HEK293 (cell line): ENCODE measurements around the gene WAC.

Source experiments
- CTCF ChIA-PET: fragments of 350-600 bp; formaldehyde crosslinking; extraction: SDS; loops from one replicate; lab custom pipeline; 2021; ENCODE audit warnings: antibody characterized with exemption; lab: Yijun Ruan, JAX
- POLR2A ChIA-PET: fragments of 300-600 bp; formaldehyde crosslinking; extraction: SDS; loops from one replicate; lab custom pipeline; 2020; ENCODE audit warnings: antibody characterized with exemption, inconsistent platforms; lab: Yijun Ruan, JAX
- H3K27ac ChIP-seq: fragments of 200-500 bp; sonication (Bioruptor generic); 2 replicates; pipeline ENCODE4 v1.5.1; 2014; ENCODE audit warnings: low read depth, low read length, control low read depth, inconsistent platforms; ENCODE audit errors: extremely low read depth
- H3K36me3 ChIP-seq, 2 experiments: fragments of 200-500 bp in 1 of 2; sonication (Bioruptor generic) in 1 of 2; 1 replicate in 1 of 2; 2 replicates in 1 of 2; pipeline ENCODE4 v1.5.1; 2014 to 2017; ENCODE audit warnings: inconsistent platforms in 2 of 2, low read length in 2 of 2; ENCODE audit not compliant: control insufficient read depth in 2 of 2, insufficient read depth in 1 of 2
- H3K4me1 ChIP-seq: fragments of 200-500 bp; sonication (Bioruptor generic); 2 replicates; pipeline ENCODE4 v1.5.1; 2014; ENCODE audit warnings: mild to moderate bottlenecking, low read length, inconsistent platforms; ENCODE audit not compliant: control insufficient read depth, insufficient read depth
- H3K4me3 ChIP-seq: 2 replicates; pipeline ENCODE4 v1.5.1; 2011; ENCODE audit warnings: low read depth, mild to moderate bottlenecking, control low read depth, low read length, moderate library complexity
- H3K9me3 ChIP-seq: fragments of 200-500 bp; sonication (Bioruptor generic); 2 replicates; pipeline ENCODE4 v1.5.1; 2014; ENCODE audit warnings: low read depth, low read length, inconsistent platforms; ENCODE audit not compliant: control insufficient read depth, insufficient read depth
- GLIS1 ChIP-seq: fragments of 450-650 bp; formaldehyde crosslinking; IDR thresholded peaks from 2 replicates; pipeline ENCODE4 v1.5.1; 2016; ENCODE audit warnings: missing biosample characterization, missing genetic modification characterization
- SCRT1 ChIP-seq: fragments of 450-650 bp; formaldehyde crosslinking; IDR thresholded peaks from 2 replicates; pipeline ENCODE4 v1.5.1; 2016; ENCODE audit warnings: missing biosample characterization, missing genetic modification characterization, borderline replicate concordance
- SCRT2 ChIP-seq: fragments of 450-650 bp; formaldehyde crosslinking; IDR thresholded peaks from 2 replicates; pipeline ENCODE4 v1.5.1; 2016; ENCODE audit warnings: missing biosample characterization, missing genetic modification characterization
- TRIM28 ChIP-seq: IDR thresholded peaks from 2 replicates; pipeline ENCODE4 v1.6.1; 2011; ENCODE audit warnings: low read length, control low read depth, borderline replicate concordance
- ZNF175 ChIP-seq: fragments of 450-650 bp; formaldehyde crosslinking; IDR thresholded peaks from 2 replicates; pipeline ENCODE4 v1.5.1; 2016; ENCODE audit warnings: missing biosample characterization, missing genetic modification characterization
- ZNF184 ChIP-seq: fragments of 450-650 bp; IDR thresholded peaks from 2 replicates; pipeline ENCODE4 v1.5.1; 2018; ENCODE audit warnings: missing biosample characterization, mild to moderate bottlenecking, missing genetic modification characterization
- ZNF223 ChIP-seq: fragments of 450-650 bp; formaldehyde crosslinking; IDR thresholded peaks from 2 replicates; pipeline ENCODE4 v1.5.1; 2016; ENCODE audit warnings: missing biosample characterization, missing genetic modification characterization
- ZNF610 ChIP-seq: fragments of 450-650 bp; formaldehyde crosslinking; IDR thresholded peaks from 2 replicates; pipeline ENCODE4 v1.5.1; 2016; ENCODE audit warnings: missing biosample characterization, missing genetic modification characterization, borderline replicate concordance
- ZNF664 ChIP-seq: fragments of 450-650 bp; formaldehyde crosslinking; IDR thresholded peaks from 2 replicates; pipeline ENCODE4 v1.5.1; 2016; ENCODE audit warnings: missing biosample characterization, missing genetic modification characterization
- ZNF843 ChIP-seq: fragments of 450-650 bp; formaldehyde crosslinking; IDR thresholded peaks from 2 replicates; pipeline ENCODE4 v1.5.1; 2016; ENCODE audit warnings: missing biosample characterization, missing genetic modification characterization
- TF ChIP-seq, protein P1 (sequence below): fragments of 450-650 bp; formaldehyde crosslinking; IDR thresholded peaks from 2 replicates; pipeline ENCODE4 v1.5.1; 2016; ENCODE audit warnings: missing biosample characterization, missing genetic modification characterization, low read depth
- TF ChIP-seq, protein P2 (sequence below): fragments of 450-650 bp; formaldehyde crosslinking; IDR thresholded peaks from 2 replicates; pipeline ENCODE4 v1.5.1; 2017; ENCODE audit warnings: missing biosample characterization, mild to moderate bottlenecking, missing genetic modification characterization, moderate library complexity
- TF ChIP-seq, protein P3 (sequence below): fragments of 450-650 bp; formaldehyde crosslinking; IDR thresholded peaks from 2 replicates; pipeline ENCODE4 v1.5.1; 2016; ENCODE audit warnings: missing biosample characterization, missing genetic modification characterization
- TF ChIP-seq, protein P4 (sequence below): fragments of 450-650 bp; formaldehyde crosslinking; IDR thresholded peaks from 2 replicates; pipeline ENCODE4 v1.5.1; 2016; ENCODE audit warnings: missing biosample characterization, missing genetic modification characterization
- TF ChIP-seq, protein P5 (sequence below): sonication (generic); formaldehyde crosslinking; IDR thresholded peaks from 2 replicates; pipeline ENCODE4 v1.8.1; 2022; ENCODE audit warnings: mild to moderate bottlenecking, moderate library complexity, missing genetic modification reagents
- TF ChIP-seq, protein P6 (sequence below): fragments of 450-650 bp; formaldehyde crosslinking; IDR thresholded peaks from 2 replicates; pipeline ENCODE4 v1.5.1; 2016; ENCODE audit warnings: missing biosample characterization, missing genetic modification characterization

WAC gene

DNA sequence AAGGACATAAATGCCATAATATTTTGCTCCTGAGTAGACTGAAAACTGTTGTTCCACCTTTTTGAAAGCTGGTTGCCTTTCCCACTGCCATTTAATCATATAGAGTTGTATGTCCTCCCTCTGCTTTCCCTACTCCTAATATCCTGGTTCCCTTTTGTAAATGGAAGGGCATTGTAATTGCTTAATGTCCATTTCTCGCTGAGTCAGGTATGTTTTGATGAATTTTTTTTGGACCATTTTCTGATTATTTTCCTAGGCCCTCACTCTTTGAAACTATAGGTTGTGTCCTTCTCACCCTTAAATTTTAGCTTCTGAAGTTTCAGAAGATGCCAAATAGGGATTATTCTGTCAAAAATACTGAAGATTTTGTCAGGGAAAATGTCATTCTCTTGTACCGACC lies 45.5 kb downstream of the WAC start (continued):
- TF ChIP-seq, protein P1, sequence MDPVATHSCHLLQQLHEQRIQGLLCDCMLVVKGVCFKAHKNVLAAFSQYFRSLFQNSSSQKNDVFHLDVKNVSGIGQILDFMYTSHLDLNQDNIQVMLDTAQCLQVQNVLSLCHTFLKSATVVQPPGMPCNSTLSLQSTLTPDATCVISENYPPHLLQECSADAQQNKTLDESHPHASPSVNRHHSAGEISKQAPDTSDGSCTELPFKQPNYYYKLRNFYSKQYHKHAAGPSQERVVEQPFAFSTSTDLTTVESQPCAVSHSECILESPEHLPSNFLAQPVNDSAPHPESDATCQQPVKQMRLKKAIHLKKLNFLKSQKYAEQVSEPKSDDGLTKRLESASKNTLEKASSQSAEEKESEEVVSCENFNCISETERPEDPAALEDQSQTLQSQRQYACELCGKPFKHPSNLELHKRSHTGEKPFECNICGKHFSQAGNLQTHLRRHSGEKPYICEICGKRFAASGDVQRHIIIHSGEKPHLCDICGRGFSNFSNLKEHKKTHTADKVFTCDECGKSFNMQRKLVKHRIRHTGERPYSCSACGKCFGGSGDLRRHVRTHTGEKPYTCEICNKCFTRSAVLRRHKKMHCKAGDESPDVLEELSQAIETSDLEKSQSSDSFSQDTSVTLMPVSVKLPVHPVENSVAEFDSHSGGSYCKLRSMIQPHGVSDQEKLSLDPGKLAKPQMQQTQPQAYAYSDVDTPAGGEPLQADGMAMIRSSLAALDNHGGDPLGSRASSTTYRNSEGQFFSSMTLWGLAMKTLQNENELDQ (tag by site-specific recombination) = no peak

DNA sequence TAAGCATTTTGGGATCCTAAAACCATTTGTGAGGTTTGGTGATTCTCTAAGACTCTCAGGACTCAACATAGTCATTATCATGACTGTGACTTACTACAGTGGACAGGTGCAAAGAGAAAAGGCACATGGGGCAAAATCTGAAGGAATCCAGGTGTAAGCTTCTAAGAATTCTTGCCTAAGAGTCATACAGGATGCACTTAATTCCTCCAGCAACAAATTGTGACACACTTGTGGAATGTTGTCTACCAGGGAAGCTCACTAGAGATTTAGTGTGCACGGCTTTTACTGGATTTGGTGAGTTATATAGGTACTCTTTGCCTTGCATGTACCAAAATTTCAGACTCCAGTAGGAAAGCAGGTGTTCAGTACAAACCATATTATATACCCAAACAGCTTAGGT lies 47.9 kb downstream of the WAC start:
- Histone ChIP-seq H3K36me3 (peaks cover 16 to 77% of the 10 kb centered on the region in 2 experiments), H3K9me3 (no peaks in the 10 kb centered on the region), H3K4me1 (peaks cover 13% of the 10 kb centered on the region), H3K27ac (no peak overlapping the region), H3K4me3 (no peak overlapping the region)
- TF ChIP-seq SCRT1 (peak; percentile 38; the same call in 1 of the 2 replicates), GLIS1 (no peak), SCRT2 (peak; percentile 66), ZNF175 (tag by site-specific recombination) (no peak)
- TF ChIP-seq, protein P2, sequence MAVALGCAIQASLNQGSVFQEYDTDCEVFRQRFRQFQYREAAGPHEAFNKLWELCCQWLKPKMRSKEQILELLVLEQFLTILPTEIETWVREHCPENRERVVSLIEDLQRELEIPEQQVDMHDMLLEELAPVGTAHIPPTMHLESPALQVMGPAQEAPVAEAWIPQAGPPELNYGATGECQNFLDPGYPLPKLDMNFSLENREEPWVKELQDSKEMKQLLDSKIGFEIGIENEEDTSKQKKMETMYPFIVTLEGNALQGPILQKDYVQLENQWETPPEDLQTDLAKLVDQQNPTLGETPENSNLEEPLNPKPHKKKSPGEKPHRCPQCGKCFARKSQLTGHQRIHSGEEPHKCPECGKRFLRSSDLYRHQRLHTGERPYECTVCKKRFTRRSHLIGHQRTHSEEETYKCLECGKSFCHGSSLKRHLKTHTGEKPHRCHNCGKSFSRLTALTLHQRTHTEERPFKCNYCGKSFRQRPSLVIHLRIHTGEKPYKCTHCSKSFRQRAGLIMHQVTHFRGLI (tag by site-specific recombination) = no peak
- ChIA-PET POLR2A (interaction anchor here (0.6 to 0.7 kb wide), 4 partner anchors 9 to 356 kb away, joined by 3 to 6 read pairs (median 3); no protein-coding TSS in a partner anchor), CTCF (interaction anchor here (1.5 kb wide), 1 partner anchor 11 kb away, joined by 3 read pairs; no protein-coding TSS in a partner anchor)

DNA sequence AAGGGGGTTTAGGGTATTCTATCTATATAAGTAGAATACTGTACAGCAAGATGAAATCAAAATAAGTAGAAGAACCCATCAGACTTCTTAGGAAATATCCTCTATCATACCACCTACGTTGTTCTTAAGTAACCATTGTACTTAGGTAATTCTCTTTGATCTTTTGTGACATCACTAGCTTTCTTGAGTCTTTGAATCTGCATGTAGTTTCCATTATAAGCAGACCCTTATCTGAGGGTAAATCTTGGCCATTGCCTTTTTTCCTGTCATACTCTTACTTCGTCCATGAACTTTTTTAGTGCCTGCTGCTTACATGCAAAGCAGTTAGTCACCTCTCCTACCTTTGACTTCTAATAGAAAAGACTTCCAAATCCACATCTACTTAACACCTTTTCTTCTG lies 49.0 kb downstream of the WAC start:
- Histone ChIP-seq H3K4me3 (no peak overlapping the region), H3K36me3 (peaks cover 25 to 81% of the 10 kb centered on the region in 2 experiments), H3K4me1 (peaks cover 14% of the 10 kb centered on the region), H3K27ac (no peak overlapping the region), H3K9me3 (no peaks in the 10 kb centered on the region)
- POLR2A ChIA-PET = no interaction called here
- TF ChIP-seq, protein P3, sequence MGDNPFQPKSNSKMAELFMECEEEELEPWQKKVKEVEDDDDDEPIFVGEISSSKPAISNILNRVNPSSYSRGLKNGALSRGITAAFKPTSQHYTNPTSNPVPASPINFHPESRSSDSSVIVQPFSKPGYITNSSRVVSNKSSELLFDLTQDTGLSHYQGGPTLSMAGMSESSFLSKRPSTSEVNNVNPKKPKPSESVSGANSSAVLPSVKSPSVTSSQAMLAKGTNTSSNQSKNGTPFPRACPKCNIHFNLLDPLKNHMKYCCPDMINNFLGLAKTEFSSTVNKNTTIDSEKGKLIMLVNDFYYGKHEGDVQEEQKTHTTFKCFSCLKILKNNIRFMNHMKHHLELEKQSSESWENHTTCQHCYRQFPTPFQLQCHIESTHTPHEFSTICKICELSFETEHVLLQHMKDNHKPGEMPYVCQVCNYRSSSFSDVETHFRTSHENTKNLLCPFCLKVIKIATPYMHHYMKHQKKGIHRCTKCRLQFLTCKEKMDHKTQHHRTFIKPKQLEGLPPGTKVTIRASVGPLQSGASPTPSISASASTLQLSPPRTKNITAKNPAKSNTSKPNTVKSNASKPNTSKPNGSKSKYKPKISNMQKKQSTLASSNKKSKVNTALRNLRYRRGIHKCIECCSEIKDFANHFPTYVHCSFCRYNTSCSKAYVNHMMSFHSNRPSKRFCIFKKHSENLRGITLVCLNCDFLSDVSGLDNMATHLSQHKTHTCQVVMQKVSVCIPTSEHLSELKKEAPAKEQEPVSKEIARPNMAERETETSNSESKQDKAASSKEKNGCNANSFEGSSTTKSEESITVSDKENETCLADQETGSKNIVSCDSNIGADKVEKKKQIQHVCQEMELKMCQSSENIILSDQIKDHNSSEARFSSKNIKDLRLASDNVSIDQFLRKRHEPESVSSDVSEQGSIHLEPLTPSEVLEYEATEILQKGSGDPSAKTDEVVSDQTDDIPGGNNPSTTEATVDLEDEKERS (tag by site-specific recombination) = no peak
- peak; percentile 27; the same call in 1 of the 2 replicates for TF ChIP-seq TRIM28
- CTCF ChIA-PET = interaction anchor here (0.6 to 1.5 kb wide), 2 partner anchors 12 to 170 kb away, joined by 3 read pairs; no protein-coding TSS in a partner anchor

DNA sequence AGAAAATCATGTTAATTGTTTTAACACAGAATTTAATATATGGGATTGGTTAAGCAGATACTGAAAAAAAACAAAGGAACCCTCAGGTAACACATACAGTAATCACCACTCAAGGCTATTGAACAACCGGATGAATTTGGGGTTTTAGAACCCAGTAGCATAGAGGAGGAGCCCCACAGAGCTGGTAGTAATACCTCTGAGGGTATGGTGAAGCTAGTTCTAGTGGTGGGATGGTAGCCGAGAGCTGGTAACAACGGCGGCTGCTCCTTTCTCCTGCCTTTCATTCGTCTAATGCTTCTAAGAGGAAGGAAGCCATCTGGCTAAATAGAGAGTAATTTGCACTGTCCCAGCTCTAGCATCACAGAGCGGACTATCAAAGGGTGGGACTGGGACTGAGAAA lies 52.2 kb downstream of the WAC start:
- ChIA-PET POLR2A (no interaction called here), CTCF (no interaction called here)
- H3K4me1 ChIP-seq = peaks cover 17% of the 10 kb centered on the region
- H3K27ac ChIP-seq = no peak overlapping the region
- no peaks in the 10 kb centered on the region for H3K9me3 ChIP-seq
- peaks cover 41 to 78% of the 10 kb centered on the region in 2 experiments for H3K36me3 ChIP-seq
- H3K4me3 ChIP-seq = no peak overlapping the region
- TF ChIP-seq ZNF223 (no peak), ZNF843 (tag by site-specific recombination) (no peak), ZNF664 (no peak), ZNF184 (tag by site-specific recombination) (no peak), ZNF610 (tag by site-specific recombination) (no peak)
- TF ChIP-seq, protein P4, sequence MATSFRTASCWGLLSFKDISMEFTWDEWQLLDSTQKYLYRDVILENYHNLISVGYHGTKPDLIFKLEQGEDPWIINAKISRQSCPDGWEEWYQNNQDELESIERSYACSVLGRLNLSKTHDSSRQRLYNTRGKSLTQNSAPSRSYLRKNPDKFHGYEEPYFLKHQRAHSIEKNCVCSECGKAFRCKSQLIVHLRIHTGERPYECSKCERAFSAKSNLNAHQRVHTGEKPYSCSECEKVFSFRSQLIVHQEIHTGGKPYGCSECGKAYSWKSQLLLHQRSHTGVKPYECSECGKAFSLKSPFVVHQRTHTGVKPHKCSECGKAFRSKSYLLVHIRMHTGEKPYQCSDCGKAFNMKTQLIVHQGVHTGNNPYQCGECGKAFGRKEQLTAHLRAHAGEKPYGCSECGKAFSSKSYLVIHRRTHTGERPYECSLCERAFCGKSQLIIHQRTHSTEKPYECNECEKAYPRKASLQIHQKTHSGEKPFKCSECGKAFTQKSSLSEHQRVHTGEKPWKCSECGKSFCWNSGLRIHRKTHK (tag by site-specific recombination) = no peak
- TF ChIP-seq, protein P5, sequence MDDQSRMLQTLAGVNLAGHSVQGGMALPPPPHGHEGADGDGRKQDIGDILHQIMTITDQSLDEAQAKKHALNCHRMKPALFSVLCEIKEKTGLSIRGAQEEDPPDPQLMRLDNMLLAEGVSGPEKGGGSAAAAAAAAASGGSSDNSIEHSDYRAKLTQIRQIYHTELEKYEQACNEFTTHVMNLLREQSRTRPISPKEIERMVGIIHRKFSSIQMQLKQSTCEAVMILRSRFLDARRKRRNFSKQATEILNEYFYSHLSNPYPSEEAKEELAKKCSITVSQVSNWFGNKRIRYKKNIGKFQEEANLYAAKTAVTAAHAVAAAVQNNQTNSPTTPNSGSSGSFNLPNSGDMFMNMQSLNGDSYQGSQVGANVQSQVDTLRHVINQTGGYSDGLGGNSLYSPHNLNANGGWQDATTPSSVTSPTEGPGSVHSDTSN (CRISPR knock-in tag) = no peak
- TF ChIP-seq, protein P6, sequence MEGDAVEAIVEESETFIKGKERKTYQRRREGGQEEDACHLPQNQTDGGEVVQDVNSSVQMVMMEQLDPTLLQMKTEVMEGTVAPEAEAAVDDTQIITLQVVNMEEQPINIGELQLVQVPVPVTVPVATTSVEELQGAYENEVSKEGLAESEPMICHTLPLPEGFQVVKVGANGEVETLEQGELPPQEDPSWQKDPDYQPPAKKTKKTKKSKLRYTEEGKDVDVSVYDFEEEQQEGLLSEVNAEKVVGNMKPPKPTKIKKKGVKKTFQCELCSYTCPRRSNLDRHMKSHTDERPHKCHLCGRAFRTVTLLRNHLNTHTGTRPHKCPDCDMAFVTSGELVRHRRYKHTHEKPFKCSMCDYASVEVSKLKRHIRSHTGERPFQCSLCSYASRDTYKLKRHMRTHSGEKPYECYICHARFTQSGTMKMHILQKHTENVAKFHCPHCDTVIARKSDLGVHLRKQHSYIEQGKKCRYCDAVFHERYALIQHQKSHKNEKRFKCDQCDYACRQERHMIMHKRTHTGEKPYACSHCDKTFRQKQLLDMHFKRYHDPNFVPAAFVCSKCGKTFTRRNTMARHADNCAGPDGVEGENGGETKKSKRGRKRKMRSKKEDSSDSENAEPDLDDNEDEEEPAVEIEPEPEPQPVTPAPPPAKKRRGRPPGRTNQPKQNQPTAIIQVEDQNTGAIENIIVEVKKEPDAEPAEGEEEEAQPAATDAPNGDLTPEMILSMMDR = no peak
